ENCODE measurements around the gene CLEC19A.

DNA sequence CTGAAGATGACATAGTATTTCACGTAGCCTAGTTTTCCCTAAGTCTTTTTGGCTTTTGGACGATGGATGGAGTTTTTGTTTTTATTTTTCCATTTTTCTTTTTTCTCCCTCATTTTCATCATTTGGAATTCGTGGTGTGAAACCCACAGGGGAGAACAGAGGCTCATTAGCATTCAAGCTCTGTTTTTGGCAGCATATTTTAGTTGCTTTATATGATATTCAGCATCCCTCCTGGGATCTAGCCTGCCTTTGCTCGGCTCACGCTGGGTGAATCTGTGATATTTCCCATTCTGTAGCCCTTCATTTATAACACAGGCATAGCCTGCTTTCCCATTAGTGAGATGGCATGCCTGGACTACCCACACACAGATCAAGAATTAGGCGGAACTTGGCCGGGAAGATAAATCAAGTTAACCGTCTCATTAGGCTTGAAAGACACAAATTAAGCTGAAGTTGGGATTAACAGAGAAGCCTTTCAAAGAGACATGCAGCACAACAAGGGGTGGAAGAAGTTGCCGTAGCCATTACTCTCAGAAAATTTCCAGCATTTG, 20.1 kb upstream of the CLEC19A start:
- TF ChIP-seq, protein P1, sequence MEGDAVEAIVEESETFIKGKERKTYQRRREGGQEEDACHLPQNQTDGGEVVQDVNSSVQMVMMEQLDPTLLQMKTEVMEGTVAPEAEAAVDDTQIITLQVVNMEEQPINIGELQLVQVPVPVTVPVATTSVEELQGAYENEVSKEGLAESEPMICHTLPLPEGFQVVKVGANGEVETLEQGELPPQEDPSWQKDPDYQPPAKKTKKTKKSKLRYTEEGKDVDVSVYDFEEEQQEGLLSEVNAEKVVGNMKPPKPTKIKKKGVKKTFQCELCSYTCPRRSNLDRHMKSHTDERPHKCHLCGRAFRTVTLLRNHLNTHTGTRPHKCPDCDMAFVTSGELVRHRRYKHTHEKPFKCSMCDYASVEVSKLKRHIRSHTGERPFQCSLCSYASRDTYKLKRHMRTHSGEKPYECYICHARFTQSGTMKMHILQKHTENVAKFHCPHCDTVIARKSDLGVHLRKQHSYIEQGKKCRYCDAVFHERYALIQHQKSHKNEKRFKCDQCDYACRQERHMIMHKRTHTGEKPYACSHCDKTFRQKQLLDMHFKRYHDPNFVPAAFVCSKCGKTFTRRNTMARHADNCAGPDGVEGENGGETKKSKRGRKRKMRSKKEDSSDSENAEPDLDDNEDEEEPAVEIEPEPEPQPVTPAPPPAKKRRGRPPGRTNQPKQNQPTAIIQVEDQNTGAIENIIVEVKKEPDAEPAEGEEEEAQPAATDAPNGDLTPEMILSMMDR (IDR thresholded peaks at IDR 0.05) = no peak
- no peak for TF ChIP-seq POLR2A (IDR thresholded peaks at IDR 0.05)
